Iris pigment epithelial cell (primary cell): ENCODE data around the gene IZUMO1.

ENCODE experiments used
- DNase-seq: peaks from one replicate; pipeline ENCODE4 v3.0.0-alpha.2; 2011; ENCODE audit warnings: low read depth

The IZUMO1 gene

GRCh38 chr19:48757089-48757675 lies 10.5 kb upstream of the IZUMO1 start:
- DNase-seq: no peak

GRCh38 chr19:48756686-48757085 lies 10.0 kb upstream of the IZUMO1 start:
- DNase-seq: no peak

- no peak for DNase-seq
These were observed 9.5 kb upstream of the IZUMO1 start for GRCh38 chr19:48756212-48756611.

DNA sequence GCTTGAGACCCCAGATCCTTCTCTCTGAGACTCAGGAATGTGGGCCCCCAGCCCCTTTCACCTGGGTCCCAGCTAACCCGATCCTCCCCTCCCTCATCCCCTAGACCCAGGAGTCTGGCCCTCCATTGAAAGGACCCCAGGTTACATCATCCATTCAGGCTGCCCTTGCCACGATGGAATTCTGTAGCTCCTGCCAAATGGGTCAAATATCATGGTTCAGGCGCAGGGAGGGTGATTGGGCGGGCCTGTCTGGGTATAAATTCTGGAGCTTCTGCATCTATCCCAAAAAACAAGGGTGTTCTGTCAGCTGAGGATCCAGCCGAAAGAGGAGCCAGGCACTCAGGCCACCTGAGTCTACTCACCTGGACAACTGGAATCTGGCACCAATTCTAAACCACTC lies 9.1 kb upstream of the IZUMO1 start:
- DNase-seq: no peak

DNA sequence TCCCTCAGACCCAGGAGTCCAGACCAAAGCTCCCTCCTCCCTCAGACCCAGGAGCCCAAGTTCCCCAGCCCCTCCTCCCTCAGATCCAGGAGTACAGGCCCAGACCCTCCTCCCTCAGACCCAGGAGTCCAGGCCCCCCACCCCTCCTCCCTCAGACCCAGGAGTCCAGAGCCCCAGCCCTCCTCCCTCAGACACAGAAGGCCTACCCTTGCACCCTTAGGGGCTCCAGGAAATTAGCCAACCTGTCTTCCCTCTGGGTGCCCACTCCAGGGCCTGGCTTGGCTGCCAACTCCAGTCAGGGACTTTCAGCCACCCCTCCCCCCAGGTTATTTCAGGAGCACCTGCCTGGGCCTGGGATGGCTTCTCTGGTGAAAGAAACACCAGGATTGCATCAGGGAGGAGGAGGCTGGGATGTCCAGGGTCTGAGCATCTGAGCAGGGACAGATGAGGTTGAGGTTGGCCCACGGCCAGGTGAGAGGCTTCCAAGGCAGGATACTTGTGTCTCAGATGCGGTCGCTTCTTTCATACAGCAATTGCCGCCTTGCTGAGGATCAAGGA lies 8.5 kb upstream of the IZUMO1 start, which contains the start of gene FGF21:
Gene FGF21 (plus strand): TSS at position 441 of the 558 bp plus-strand sequence. CDS start 713 bp downstream, outside the sequence.
- no peak for DNase-seq

- peak; percentile 31 for DNase-seq
These were observed 6.0 kb upstream of the IZUMO1 start, which contains the start of gene FUT1 for GRCh38 chr19:48752496-48753365. FUT1 (minus strand) TSS chr19:48752641; CDS start chr19:48751281, 1,360 bp downstream.

GRCh38 chr19:48751845-48752495 lies 5.3 kb upstream of the IZUMO1 start:
- DNase-seq: no peak

DNA sequence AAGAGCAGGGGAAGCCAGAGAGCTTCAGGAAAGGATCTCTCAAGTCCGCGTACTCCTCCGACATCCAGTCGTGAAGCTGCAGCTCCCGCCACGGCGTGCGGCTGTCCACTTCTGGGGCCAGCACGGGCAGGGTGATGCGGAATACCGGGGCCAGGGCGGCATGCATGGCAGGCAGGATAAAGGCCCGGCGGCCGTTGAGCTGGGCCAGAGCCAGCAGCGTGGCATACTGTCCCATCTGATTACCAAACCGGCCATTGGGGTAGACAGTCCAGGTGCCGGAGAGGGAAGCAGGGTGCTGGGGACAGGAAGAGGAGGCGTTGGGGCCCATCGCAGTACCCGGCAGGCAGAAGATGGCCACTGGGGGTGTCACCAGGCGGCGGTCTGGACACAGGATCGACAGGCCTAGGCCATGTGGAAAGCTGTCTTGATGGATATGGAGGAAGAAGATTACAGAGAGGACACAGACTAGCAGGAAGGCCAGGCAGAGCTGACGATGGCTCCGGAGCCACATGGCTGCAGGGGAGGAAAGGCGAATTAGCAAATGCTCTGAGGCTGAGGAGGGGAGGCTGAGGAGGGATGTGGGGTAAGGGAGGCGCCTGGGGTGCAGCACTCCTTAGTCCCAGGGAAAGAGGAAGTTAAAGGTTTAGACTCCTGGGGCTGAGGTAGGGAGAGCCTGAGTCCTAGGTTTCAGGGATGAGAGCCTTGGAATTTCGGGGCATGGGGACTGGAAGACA lies 4.2 kb upstream of the IZUMO1 start:
- no peak for DNase-seq

- DNase-seq: no peak
These were observed 3.6 kb upstream of the IZUMO1 start for GRCh38 chr19:48750351-48750750.

GRCh38 chr19:48749571-48750198 lies 3.0 kb upstream of the IZUMO1 start:
- DNase-seq: no peak

GRCh38 chr19:48746110-48746509 lies 599 bp downstream of the IZUMO1 start:
- DNase-seq: no peak

DNA sequence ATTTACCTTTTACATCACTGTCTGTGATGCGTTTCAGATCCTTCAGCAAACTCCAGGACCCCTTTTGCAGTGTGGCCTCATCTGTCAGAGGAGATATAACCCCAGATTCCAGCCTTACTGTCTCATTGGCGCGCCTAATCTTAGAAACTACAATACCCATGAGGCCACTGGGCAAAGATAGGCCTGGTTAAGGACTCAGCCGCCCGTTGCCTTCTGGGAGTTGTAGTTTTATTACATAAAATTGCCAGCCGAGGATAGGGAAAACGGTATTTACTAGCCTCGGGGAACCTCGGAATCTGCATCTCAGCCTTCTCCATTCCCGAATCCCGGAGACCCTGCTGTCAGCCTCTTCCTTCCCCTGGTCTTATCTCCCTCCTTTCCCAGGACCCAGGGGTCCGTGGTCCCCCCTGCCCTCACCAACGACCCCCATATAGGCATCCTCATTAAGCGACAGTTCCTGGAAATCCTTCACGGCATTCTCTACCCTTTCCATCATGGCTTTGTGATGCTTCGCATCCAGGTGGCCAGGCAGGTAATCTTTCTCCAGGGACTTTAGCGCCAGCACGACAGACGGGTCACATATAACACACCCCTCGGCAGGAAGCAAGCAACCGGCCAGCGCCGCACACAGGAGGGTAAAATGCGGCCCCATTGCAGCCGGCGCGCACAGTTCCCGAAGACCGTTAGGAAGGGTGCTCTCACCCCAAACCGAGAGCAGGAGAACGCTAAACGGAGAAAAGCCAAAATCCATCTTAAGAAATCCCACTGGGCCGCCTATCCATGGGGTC lies 1.3 kb downstream of the IZUMO1 start:
- peak; percentile 76 for DNase-seq

GRCh38 chr19:48742096-48742495 lies 4.6 kb downstream of the IZUMO1 start:
- DNase-seq: no peak

GRCh38 chr19:48741129-48741999 lies 5.3 kb downstream of the IZUMO1 start:
- no peak for DNase-seq

GRCh38 chr19:48740164-48740972 lies 6.3 kb downstream of the IZUMO1 start, which contains the start of gene RASIP1:
RASIP1 (minus strand) TSS chr19:48740610; CDS start chr19:48740282, 328 bp downstream.
- DNase-seq: no peak

DNA sequence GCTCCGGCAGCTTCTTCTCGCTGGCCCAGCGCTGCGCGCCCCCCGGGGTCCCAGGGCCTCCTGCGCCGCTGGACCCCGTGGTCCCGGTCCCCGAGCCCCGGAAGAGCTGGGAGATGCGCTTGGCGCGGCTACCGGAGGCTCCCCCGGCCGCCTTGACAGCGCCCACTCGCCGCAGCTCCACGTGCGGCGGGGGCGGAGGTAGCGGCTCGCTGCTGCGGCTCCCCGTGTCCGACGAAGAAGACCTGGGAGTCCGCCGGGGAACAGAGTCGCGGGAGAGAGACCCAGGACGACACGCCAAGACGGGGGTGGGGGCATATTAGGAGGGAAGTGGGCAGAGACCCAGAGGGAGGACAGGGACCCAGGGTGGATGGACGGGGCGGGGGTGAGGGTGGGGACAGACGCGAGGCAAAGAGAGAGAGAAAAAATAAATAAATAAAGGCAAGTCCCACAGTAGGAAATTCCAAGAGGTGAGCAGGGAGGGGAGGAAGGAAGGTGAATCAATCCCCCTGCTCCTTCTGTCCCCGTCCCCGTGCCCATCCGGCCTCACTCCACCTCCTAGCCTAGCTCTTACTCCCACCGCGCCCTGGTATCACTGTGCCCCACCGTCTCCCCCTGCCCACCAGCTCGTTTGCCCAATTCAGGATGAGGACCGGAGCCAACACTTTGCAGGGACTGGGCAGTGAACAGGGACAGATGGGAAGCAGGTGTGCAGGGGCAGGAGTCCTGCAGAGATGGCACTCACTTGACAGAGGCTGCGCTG lies 7.1 kb downstream of the IZUMO1 start:
- no peak for DNase-seq

GRCh38 chr19:48738557-48739403 lies 7.9 kb downstream of the IZUMO1 start:
- DNase-seq: peak; percentile 81
